HEK293 (cell line): Measurements from ENCODE around the gene ISL2.
"Not testable (repeated sequence)": the region's sequence is repeated elsewhere in the genome, so short reads cannot be mapped to it uniquely, and the experiment has no call there.

Source experiments
- HOXA7 ChIP-seq: sonication (generic); formaldehyde crosslinking; IDR thresholded peaks from 2 replicates; pipeline ENCODE4 v1.8.1; 2022; ENCODE audit warnings: missing genetic modification reagents, borderline replicate concordance
- MYNN ChIP-seq: fragments of 450-650 bp; formaldehyde crosslinking; IDR thresholded peaks from 2 replicates; pipeline ENCODE4 v1.5.1; 2016; ENCODE audit warnings: missing biosample characterization, missing genetic modification characterization, borderline replicate concordance
- YY1 ChIP-seq: fragments of 450-650 bp; formaldehyde crosslinking; IDR thresholded peaks from 2 replicates; pipeline ENCODE4 v1.5.1; 2018; ENCODE audit warnings: missing biosample characterization, missing genetic modification characterization
- ZFP37 ChIP-seq: fragments of 450-650 bp; formaldehyde crosslinking; IDR thresholded peaks from 2 replicates; pipeline ENCODE4 v1.5.1; 2016; ENCODE audit warnings: missing biosample characterization, missing genetic modification characterization
- ZNF146 ChIP-seq: fragments of 450-650 bp; formaldehyde crosslinking; IDR thresholded peaks from 2 replicates; pipeline ENCODE4 v1.5.1; 2016; ENCODE audit warnings: missing biosample characterization, missing genetic modification characterization
- ZNF311 ChIP-seq: fragments of 450-650 bp; formaldehyde crosslinking; IDR thresholded peaks from 2 replicates; pipeline ENCODE4 v1.5.1; 2017; ENCODE audit warnings: missing biosample characterization, missing genetic modification characterization, borderline replicate concordance
- ZNF530 ChIP-seq: fragments of 450-650 bp; formaldehyde crosslinking; IDR thresholded peaks from 2 replicates; pipeline ENCODE4 v1.5.1; 2016; ENCODE audit warnings: low read depth, missing biosample characterization, missing genetic modification characterization
- TF ChIP-seq, protein P1 (sequence below): fragments of 450-650 bp; formaldehyde crosslinking; IDR thresholded peaks from 2 replicates; pipeline ENCODE4 v1.5.1; 2016; ENCODE audit warnings: missing biosample characterization, missing genetic modification characterization
- TF ChIP-seq, protein P2 (sequence below): fragments of 450-650 bp; formaldehyde crosslinking; IDR thresholded peaks from 2 replicates; pipeline ENCODE4 v1.5.1; 2016; ENCODE audit warnings: missing biosample characterization, missing genetic modification characterization
- TF ChIP-seq, protein P3 (sequence below): fragments of 450-650 bp; formaldehyde crosslinking; conservative IDR thresholded peaks from 2 replicates; pipeline ENCODE4 v1.5.1; 2016; ENCODE audit warnings: low read depth, missing biosample characterization, missing genetic modification characterization

DNA sequence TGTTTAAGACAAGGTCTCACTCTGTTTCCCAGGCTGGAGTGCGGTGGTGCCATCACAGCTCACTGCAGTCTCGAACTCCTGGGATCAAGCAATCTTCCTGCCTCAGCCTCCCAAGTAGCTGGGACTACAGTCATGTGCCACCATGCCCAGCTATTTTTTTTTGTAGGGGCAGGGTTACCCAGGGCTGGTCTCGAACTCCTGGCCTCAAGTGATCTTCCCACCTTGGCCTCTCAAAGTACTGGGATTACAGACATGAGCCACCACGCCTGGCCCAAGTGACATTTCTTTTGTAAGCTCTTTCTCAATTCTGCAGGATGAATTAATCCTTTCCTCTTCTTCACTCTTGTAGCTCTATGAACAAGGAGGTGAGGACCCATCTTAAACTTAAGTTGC is 23.4 kb upstream of the ISL2 start:
- TF ChIP-seq ZNF146 (tag by site-specific recombination); ZNF311 (tag by site-specific recombination); YY1; ZFP37 (tag by site-specific recombination); ZNF530 (tag by site-specific recombination); HOXA7 (CRISPR knock-in tag); MYNN: not testable (repeated sequence)
- TF ChIP-seq, protein P1, sequence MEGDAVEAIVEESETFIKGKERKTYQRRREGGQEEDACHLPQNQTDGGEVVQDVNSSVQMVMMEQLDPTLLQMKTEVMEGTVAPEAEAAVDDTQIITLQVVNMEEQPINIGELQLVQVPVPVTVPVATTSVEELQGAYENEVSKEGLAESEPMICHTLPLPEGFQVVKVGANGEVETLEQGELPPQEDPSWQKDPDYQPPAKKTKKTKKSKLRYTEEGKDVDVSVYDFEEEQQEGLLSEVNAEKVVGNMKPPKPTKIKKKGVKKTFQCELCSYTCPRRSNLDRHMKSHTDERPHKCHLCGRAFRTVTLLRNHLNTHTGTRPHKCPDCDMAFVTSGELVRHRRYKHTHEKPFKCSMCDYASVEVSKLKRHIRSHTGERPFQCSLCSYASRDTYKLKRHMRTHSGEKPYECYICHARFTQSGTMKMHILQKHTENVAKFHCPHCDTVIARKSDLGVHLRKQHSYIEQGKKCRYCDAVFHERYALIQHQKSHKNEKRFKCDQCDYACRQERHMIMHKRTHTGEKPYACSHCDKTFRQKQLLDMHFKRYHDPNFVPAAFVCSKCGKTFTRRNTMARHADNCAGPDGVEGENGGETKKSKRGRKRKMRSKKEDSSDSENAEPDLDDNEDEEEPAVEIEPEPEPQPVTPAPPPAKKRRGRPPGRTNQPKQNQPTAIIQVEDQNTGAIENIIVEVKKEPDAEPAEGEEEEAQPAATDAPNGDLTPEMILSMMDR (tag by site-specific recombination): not testable (repeated sequence)
- TF ChIP-seq, protein P2, sequence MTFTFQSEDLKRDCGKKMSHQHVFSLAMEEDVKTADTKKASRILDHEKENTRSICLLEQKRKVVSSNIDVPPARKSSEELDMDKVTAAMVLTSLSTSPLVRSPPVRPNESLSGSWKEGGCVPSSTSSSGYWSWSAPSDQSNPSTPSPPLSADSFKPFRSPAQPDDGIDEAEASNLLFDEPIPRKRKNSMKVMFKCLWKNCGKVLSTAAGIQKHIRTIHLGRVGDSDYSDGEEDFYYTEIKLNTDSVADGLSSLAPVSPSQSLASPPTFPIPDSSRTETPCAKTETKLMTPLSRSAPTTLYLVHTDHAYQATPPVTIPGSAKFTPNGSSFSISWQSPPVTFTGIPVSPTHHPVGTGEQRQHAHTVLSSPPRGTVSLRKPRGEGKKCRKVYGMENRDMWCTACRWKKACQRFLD: not testable (repeated sequence)
- TF ChIP-seq, protein P3, sequence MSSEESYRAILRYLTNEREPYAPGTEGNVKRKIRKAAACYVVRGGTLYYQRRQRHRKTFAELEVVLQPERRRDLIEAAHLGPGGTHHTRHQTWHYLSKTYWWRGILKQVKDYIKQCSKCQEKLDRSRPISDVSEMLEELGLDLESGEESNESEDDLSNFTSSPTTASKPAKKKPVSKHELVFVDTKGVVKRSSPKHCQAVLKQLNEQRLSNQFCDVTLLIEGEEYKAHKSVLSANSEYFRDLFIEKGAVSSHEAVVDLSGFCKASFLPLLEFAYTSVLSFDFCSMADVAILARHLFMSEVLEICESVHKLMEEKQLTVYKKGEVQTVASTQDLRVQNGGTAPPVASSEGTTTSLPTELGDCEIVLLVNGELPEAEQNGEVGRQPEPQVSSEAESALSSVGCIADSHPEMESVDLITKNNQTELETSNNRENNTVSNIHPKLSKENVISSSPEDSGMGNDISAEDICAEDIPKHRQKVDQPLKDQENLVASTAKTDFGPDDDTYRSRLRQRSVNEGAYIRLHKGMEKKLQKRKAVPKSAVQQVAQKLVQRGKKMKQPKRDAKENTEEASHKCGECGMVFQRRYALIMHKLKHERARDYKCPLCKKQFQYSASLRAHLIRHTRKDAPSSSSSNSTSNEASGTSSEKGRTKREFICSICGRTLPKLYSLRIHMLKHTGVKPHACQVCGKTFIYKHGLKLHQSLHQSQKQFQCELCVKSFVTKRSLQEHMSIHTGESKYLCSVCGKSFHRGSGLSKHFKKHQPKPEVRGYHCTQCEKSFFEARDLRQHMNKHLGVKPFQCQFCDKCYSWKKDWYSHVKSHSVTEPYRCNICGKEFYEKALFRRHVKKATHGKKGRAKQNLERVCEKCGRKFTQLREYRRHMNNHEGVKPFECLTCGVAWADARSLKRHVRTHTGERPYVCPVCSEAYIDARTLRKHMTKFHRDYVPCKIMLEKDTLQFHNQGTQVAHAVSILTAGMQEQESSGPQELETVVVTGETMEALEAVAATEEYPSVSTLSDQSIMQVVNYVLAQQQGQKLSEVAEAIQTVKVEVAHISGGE (tag by site-specific recombination): not testable (repeated sequence)
